ENCODE measurements around the gene LRP2.
"Not testable (repeated sequence)": the region's sequence is repeated elsewhere in the genome, so short reads cannot be mapped to it uniquely, and the experiment has no call there.

LRP2 gene

DNA sequence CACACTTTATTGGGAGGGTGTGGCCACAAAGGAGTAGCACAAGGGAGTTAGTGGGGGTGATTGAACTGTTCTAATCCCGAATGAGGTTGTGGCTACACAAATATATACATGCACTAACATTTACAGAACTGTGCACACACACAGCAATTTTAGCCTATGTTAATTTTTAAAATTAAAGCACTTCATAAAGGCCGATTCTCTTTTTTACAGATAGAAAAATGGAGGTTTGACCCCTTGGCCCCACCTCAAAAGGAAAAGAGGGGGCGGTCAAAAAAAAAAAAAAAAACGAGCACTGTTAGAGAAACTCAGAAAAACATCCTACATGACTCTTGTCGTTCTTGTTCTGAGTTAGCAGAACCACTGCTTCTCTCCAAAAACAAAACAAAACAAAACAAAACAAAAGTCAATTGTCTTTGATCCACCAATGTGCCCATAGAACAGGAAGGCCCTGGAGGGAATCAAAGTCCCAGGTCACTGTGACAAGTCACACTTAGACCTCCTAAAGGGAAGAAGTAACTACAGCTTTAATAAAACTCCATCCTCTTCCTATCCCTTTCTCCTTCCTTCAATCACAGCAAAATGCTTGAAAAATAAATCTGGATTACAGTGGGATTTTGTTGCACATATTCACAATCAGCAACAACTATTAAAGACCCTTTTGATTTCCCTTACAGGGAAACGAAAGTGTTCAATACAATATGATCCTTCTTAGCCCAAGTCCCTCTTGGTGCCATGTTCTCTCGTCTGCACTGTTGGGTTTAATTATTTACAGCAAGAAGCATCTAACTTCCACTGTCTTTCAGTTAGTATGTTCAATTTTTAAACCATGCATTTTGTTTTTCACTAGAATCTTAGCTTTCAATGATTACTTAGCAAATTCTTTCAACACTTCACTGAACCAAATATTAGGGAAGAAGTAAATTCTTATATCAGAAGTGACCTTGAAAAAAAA is 16.6 kb downstream of the LRP2 start:
- DNase-seq: no peak

DNA sequence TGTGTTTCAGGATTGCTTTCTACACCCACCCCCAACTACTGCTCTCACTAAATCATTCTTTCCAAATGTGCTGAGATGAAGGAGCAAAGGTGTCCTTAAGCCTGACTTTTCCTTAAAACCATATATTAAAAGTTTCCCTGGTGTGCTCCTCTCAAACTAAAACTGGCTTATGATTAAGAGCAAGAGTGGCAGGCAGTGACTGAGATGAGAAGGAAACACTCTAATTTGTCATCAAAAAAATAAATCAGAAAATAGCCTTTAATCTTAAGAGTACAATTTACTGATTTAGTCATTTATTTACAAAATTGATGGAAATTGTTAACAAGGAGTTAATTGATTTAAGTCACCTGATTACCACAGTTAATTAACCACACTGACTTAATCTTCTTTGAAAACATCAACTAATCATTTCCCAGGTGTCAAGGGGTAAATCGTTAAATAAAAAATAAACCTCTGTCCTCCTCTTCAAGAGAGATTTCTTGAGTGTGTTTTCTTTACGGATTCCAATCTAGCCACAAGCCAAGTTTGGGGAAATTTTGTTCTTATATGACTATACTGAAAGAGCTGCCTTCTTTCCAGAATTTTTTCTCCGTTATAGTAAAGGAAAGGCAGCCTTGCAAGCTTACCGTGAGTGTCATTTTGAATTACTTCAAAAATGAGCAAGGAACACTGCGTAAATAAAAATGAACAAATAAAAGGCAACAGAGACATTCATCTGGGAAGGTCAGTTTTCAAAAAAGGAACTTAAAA is 17.4 kb downstream of the LRP2 start:
- DNase-seq: no peak

DNA sequence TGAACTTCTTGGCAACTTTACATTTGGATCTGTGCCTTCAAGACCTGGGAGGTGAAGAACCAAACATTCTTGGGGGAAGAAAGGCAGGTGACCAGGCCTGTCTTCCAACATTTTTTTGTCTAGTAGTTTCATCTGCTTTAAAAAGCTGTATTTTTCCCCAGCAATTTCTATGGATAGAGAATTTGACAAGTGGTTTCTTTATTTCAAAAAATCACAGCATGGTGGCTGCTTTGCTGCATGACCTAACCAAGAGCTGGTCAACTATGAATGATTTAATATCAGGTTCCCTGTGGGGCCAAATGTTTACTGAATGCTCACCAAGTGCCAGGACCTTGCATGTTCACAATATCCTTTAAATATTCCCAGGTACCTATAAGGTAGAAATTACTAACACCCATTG is 19.1 kb downstream of the LRP2 start:
- DNase-seq: no peak

DNA sequence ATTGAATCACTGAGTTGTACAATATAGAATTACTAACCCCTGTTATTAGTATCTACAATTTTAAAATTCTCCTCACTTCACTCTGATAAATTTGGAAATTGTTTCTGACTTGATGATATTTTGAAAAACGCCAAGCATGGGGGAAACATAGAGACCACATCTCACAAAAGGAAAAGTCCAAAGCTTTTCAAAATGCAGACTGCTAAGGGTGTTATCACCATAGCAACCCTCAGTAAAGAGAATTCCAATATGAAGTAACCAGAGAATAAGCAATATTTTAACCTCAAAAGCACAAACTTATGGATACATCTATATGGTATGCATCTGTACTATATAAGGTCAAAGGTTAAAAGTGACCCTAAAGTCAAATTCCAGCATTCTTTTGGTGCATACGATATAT is 22.7 kb downstream of the LRP2 start:
- DNase-seq: no peak

DNA sequence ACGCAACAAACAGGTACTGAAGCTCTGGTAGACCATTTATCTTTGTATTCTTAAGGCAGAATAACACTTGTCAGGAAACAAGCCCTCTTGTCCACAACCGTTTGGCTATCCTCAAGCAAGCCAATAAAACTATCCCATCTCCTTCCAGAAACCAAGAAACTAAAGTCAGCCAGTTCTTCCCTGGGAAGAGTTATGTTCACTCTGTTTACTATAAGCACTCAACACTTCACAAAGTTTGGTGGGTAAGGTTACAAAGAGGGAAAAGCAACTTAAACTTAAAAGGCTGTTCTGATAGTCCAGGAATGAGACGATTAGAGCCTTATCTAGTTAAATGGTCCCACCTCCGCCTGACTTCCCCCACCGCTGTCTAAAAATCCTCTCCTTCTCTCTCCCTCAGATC is 25.6 kb downstream of the LRP2 start:
- no peak for DNase-seq

DNA sequence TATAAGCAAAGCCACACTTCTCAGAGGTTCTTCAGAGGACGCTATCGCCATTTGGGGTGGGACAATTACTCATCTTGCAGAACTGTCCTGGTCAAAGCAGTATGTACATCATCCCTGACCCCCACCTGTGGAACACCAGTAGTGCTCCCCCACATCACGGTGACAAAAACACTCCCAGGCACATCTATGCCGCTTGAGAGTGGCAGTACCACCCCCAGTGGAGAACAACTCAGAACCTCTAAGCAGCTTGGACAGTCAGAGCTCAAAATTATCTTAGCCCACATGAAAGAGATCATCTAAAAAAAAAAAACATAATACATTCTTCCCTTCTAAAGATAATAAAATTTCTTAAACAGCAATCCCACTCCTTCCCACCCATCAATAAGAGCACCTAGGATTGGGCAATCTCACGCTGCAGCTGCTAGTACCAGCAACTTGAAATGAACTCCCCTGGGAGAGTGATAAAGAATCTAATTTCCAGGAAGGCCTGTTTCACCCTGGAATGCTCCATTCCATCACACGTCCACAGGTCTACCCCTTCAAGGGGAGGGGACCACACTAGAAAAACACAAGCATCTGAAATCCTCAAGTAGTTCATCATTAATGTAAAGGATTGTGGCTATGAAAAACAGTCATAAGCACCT is 31.7 kb downstream of the LRP2 start:
- no peak for DNase-seq

DNA sequence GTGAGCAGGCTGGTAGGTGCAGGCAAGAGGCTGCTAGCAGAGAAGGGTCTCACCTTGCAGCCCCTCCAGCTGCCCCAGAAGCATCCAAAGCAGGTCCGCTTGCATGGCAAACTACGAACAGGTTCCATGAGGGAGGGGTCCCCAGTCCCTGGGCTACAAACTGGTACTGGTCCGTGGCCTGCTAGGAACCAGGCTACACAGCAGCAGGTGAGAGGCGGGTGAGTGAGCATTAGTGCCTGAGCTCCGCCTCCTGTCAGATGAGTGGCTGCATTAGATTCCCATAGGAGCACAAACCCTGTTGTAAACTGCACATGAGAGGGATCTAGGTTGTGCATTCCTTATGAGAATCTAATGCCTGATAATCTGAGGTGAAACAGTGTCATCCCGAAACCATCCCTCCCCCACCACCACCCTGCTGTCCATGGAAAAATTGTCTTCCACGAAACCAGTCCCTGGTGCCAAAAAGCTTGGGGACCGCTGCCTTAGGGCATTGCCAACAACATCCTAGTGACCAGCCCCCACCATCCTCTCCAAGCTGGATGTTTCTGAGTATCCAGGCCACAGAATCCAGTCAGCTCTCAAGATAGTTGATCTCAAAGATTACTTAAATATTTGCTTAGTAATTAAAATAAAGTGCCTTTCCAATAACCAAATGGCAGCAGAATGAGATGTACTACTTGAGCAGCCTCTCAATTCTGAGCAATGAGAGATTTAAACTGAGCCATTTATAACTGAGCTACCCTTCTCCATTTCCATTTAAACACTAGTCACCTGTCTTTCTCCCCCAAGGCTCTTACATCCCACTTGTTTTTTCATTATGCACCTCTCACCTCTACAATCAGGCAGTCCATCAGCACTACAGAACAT is 32.4 kb downstream of the LRP2 start:
- no peak for DNase-seq

DNA sequence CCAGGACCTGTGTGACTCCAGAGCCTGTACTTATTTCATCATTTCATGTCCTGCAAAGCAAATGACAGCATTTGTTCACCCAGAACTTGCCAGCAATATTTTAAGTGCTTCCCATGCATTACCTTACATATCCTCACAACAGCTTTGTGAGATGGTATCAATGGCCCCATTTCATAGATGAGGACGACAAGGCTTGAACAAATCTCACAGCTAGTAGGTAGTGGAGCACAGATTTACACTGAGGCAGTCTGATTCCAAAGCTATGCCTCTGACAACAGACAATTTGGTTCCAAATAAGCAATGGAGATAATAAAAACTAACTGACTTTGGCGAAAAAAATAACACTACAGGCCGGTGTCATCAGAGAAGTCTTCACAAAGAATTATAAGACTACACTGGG is 33.5 kb downstream of the LRP2 start:
- DNase-seq: no peak

DNA sequence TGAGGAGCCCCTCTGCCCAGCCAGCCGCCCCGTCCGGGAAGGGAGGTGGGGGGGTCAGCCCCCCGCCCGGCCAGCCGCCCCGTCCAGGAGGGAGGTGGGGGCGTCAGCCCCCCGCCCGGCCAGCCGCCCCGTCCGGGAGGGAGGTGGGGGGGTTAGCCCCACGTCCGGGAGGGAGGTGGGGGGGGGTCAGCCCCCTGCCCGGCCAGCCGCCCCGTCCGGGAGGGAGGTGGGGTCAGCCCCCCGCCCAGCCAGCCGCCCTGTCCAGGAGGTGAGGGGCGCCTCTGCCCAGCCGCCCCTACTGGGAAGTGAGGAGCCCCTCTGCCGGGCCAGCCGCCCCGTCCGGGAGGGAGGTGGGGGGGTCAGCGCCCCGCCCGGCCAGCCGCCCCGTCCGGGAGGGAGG is 34.5 kb downstream of the LRP2 start:
- DNase-seq: not testable (repeated sequence)

DNA sequence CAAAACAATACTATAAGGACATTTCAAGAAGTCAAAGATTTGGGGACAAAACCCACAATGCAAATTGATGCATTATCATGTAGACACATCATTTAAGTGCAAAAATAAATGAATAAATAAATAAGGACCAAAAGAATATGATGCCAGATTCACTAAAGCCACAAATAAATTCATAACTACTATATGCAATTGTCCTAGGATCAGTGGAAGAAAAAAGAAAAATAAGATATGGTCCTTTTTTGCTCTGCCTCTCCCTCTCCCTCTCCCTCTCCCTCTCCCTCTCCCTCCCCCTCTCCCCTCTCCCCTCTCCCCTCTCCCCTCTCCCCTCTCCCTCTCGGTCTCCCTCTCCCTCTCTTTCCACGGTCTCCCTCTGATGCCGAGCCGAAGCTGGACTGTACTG is 36.4 kb downstream of the LRP2 start:
- DNase-seq: not testable (repeated sequence)

DNA sequence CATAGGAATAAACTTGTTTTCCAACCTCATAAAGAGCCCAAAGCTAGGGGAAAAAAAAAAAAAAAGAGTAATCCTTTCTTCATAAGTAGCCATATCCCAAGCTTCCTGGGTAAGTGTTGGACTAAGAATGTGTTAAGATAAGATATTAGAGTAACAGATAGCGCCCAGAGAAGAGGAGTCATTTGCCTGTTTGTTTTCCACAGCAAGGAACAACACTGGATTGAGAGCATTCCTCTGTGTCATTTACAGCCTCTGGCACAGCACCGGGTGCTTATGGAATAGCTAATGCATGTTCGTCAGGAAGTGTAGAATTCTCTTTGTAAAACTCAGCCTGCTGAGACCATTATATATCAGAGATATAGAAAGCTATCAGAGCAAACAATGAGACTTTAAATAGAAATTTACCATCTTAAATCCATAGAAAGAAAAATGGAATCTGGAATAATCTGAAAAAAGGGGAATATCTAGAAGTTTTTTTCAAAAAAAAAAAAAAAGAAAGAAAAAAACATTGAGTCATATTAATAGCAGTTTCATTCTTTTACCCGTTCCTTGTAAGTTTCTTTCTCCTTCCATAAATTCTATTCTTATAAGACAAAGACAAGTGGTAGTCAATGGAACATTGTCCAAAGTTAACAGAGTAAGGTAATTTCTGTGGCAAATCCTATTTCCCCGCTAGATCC is 37.6 kb downstream of the LRP2 start:
- DNase-seq: no peak

DNA sequence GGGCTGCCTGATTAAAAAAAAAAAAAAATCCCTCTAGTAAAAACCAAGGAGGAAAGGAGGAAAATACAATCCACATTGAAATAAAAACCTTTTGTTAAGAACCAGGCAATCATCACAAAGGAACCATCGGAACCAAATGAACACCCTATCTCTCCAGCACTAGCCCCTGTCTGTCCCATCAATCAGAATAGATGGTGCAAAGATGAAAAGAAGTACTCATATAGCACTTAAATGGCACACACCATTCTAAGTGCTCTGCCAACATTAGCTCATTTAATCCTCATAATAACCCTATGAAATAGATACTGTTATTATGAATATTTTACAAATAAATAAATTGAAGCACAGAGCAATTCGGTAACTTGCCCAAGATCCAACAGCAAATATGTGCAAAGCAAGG is 38.5 kb downstream of the LRP2 start:
- DNase-seq: no peak

DNA sequence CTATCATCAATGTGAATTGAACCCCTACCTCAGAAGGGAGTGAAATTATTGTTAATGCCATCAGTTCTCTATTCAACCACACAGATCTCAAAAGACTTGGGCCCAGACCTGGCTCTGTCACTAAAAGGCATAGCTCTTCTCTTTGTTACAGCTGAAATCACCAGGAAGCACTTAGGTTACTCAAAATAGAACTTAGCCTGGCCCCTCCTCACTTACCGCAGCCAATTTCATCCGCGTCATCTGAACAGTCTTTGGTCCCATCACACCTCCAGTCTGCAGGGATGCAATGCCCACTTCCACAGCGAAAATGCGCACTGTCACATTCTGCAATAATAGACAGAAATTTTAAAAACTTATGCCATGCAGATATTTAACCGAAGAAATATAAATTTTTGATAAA is 41.8 kb downstream of the LRP2 start:
- DNase-seq: no peak

DNA sequence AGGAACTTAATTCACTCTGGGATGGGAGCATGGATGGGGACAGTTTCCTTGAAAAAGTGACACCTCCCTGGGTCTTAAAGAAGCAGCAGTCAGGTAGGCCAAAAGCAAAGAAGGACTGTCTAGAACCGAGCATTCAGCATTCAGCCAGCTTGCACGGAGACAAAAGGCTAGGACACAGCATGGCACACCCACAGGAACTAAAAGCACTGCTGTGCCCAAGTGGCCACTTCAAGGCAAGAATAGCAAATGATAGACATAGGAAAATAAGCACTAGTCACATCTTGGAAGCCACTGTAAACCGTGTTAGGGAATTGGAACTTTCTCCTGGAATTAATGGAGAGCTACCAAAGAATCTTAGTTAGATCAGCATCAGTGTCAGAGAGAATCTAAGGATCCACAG is 47.0 kb downstream of the LRP2 start:
- no peak for DNase-seq

DNA sequence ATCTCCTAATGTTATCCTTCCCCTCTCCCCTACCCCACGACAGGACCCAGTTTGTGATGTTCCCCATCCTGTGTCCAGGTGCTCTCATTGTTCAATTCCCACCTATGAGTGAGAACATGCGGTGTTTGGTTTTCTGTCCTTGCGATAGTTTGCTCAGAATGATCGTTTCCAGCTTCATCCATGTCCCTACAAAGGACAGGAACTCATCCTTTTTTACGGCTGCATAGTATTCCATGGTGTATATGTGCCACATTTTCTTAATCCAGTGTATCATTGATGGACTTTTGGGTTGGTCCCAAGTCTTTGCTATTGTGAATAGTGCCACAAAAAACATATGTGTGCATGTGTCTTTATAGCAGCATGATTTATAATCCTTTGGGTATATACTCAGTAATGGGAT is 54.0 kb downstream of the LRP2 start:
- DNase-seq: not testable (repeated sequence)

DNA sequence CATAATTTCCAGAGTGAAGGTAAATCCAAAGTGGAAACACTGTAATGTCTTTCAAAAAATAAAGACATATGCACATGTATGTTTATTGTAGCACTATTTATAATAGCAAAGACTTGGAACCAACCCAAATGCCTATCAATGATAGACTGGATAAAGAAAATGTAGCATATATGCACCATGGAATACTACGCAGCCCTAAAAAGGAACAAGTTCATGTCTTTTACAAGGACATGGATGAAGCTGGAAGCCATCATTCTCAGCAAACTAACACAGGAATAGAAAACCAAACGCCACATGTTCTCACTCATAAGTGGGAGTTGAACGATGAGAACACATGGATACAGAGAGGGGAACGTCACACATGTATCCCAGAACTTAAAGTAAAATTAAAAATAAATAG is 57.6 kb downstream of the LRP2 start:
- DNase-seq: not testable (repeated sequence)

DNA sequence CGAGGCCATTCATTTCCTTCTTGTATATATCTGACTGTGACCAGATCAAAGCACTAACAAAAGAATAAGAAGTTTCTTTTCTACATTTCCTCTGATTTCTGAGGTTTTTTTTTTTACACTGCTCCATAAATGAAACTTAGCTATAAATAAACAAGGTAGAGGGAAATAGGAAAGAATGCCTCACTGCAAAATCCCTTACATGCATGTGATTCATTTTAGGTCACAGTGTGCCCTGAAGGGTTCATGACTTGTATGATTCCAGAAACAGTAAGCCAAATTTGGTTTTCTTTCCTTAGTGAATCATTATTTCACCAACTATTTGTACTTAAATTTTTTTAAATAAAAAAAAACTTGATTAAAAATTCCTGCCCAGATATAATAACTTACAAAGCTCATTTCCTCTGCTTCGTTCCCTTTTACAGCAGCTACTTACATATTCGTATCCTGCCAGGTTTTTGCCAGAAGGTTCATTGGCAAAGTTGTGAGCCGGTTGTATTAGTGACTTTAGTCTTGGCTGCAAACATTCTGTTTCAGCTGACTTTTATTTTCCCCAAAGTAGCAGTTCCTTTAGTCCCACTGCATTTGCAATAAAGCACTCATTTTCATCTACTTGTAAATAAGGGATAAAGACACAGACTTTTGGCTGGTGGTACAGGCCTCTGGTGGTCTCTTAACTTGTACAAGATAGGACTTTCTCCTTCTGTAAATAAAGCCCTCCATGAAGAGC is 58.6 kb downstream of the LRP2 start:
- DNase-seq: no peak

DNA sequence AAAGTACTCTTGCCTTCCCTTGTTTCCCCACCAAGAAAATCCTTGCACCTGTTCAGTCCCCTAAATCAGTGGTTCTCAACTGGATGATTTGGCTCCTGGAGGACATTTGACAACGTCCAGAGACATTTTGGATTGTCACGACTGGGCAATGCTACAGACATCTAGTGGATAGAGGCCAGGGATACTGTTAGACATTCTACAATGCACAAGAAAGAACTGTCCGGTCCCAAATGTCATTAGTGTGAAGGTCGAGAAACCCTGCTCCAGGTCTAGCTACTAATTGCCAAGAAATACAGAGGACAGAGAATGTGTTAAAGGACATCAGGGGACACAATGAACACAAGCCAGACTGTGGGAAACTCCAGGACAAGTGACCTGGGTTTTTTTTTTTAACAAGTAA is 60.0 kb downstream of the LRP2 start:
- DNase-seq: no peak

DNA sequence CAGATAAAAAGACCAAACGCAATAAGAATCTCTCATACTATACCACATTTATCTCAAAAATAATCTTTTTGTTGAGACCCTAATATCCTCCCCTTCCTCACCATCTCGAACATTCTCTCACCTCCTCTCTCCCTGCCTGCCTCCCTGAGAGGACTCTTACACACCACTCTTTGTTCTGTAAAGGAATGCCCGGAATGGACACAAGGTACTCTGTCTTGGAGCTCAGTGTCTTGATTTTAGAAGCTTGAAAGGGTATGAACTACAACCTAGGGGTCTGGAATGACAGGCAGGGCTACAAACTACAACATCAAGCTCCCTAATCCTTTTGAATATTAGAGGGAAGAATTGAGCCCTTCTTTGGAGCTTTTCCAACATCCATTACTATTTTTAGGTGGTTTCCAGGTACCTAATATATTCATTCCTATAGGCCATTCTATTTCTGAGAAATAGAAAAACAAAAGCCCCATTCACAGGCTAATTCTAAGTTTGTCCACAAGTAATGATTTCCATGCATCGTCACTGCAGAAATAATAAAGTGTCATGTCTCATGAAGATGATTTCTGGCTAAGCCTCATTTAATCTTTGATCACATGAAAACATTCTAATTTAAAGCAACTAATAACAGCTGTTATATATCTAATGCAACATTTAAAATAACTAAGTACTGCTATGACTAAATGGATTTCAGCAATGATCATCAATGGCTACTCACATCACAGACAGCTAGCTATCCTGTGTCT is 60.6 kb downstream of the LRP2 start:
- DNase-seq: no peak

DNA sequence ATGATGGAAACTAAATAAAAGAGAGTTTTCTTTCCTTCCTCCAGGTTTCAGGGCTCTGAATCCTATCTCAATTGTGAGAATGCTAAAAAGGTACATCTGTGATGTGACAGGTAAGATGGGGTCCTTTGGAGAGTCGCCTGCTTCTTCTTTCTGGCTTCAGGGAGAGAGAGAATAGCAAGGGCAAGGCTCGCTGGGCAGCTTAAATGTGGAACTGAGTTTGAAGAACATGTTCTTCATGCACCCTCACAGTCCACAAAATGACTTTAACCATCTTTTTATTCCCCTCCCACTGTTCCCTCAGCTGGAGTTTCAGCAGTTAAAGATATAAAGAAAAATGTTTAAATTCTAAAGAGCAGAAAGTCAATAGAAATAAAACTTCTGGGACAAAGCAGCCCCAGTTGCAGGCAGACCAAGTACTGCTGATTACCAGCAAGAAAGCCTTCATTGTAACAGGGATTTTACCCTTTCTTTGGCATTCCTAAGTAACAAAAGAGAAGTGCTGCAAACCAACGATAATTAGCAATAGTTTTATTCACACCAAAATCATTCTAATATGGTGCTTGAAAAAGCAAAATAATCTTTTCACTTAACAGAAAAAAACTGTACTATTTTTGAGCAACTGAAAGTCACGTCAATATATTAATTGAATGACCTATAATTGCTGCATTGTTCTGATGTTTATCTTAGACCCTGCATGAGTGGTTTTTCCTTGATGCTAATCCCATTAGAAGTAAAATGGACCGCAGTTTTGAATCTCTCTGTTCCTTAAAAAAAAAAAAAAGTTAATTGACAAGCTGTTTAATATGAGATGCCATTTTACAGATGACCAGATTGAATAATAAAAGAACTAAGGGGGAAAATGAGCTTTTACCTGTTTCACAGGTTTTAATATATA is 61.5 kb downstream of the LRP2 start:
- no peak for DNase-seq

Data from NCI-H526 (cell line).